ENCODE results near the gene PFKFB2.

PFKFB2 gene

DNA sequence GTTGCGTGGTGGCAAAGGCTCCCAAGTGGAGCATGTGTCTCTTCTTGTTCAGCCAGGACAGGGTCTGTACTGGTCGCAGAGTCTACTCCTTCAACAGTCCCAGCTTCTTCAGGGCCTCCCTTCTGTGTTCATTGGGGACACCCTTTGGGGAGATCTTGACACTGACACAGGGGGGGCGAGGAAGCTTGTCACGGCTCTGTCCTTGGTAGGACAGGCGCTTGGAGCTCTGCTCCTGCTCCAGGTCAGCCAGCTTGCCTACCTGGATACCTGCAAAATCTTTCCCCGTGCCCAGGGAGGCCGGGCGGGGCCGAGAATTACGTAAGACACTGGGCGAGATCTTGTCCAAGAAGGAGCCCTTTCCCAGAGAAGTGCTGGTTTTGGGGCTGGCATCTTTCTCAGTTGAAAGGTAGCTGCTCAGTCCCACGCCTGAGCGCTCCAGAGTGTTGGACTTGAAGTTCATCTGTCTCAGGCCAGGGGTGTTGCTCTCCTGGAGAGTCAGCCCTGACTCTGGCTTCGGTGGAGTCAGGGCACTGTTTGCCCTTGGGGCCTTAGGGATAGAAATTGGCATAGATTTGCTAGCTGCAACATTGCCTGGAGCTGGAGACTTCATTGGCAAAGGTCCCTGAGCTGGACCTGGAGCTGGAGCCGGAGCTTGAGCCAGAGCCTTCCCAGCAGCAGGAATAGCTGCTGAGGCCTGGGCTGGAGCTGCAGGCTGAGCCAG is 31.0 kb upstream of the PFKFB2 start:
- no peak for DNase-seq (ENCODE audit: low read depth in 2 of 2)

DNA sequence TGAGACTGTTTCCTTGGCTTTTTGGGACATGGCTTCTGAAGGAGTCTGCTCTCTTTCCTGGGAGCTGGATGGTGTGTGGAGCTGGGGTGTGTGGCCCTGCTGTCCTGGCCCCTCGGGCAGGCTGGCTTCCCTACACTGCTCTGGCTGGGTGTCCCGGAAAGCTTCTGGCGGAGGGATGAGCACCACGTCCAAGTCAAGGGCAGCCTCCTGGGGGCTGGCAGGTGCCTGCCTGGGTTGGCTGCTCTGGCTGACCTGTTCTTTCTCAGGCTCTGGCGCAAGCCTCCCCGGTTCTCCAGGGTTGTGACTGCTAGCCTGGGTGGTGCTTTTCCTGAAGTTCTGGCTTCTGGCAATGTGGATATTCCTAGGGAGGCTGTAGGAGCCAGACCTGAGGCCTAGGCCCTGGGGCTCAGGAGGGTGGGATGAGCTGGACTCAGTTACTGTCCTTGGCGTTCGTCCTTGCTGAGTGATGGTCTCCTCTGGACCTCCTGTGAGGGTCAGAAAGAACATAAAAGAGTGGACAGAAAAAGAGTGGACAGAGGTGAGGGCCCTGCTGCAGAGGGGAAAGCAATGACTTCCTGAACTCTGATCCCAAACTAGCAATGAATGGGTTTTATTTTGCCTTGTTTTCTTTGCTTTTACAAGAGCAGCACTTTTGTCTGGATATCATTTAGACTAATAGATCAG is 29.9 kb upstream of the PFKFB2 start:
- DNase-seq (ENCODE audit: low read depth in 2 of 2): no peak

DNA sequence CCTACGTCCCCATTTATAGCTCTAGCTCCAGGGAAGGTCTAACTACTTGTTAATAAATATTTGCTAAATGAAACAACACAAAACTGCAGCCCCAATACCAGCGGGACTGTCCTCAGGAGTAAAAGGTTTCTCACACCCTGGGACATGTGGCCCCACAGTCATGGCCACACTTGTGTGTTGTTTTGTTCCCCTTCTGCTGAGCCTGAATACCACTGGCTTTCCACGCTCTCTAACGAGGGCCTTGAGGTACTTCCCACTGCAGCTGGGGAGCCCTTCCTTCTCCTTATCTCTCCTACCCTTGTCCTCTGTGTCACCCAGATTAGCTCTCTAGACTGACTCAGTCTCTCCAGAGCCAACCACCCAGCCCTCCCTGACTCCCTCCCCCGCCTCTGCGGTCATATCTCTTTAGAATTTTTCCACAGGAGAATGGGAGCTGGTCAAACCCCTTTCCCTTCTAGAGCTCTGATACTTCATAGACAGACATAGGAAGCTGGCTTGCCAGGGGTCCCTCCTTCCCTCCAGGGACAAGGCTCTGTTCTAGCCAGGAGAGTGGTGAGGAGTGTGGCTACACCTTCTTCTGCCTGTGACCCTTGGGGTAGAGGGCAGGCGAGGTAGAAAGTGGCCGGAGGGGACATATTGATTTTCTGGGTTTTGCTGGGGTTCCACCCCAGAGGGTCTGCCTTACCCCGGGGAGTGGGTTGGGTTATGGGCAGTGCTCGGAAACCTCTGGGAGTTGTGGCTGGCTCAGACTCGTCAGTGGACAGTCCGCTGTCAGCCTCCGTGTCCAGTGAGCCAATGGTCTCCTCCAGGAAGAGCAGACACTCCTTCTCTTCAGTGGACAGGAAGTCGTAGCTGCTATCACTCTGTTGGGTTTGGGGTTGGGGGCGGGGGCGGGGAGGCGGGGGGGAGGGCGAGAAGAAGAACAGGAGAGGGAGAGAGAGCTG is 28.6 kb upstream of the PFKFB2 start:
- no peak for DNase-seq (ENCODE audit: low read depth in 2 of 2)

DNA sequence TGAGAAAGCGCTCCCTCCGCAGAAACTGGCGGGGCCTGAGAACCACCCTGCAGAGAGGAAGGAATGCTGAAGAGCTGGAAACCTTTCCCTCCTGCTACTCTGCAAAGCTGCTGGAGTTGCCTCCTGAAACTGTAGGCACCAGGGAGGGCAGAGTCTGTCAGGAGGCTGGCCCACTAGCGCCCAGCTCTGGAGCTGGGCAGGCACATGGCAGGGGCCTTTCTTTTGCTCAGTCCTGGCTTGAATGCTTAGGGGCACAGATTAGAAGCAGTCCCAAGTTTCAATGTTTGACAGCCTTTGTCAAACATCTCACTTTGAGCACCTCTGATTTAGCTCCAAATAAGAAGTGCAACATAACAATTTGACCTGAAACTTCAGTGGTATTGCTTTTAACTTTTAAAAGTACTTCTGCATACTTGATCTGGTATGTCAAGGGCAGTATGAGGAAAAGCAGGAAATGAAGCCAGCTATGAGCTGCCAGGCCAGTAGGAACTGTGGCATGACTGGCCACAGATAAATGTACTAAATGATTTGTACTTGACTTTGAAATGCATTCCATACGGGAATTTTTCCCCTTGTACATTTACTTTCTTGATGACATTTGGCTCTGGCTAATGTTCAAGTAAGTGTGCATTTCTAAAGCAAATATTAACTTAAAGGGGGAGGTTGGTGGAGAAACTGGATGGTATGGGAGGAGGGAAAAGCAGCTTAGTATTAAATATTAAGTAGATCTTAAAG is 27.8 kb upstream of the PFKFB2 start:
- DNase-seq (ENCODE audit: low read depth in 2 of 2): no peak

DNA sequence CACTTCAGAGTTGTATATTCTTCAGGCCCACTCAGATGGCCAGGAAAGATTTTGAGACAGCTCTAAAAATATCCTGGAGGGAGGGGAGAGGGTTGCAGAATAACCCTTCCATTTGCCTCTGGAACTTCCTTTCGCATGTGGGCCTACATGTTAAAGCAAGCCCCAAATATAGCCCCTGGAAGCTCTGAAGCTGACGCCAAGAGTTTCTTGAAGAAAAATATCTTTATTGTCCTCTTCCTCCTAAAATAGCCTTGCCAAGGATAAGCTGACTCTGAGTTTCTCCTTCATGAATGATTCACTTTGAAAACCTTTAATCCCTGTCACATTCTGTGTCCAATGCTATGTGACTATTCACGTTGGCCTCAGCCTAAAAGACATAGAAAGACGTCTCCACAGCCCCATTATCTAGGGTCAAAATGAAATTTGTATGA is 27.0 kb upstream of the PFKFB2 start:
- DNase-seq (ENCODE audit: low read depth in 2 of 2): no peak

DNA sequence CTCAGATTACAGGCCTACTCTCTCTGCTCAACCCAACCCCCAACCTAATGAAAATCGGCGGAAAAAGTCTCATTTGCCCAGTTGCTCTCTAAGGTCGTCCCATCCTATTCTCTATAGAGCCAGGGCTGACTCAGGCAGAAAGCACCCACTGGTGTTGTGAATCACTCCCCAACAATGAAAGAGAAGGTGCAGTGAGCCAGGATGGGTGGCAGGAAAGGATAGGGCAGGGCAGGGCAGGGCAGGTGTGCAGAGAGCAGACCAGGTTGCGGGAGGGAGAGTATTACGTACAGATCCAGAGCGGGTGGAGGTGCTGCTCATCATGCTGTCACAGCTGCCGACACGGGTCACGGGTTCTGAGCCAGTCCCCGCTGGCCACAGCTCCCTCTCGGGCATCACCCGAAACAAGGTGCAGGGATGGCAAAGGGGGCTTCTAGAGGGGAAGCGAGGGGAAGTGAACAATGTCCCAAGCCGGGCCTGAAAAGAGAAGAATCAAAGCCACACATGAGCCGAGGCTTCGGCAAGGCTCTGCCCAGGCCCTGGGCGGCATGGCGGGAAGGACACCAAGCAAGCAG is 25.8 kb upstream of the PFKFB2 start:
- DNase-seq (ENCODE audit: low read depth in 2 of 2): no peak

DNA sequence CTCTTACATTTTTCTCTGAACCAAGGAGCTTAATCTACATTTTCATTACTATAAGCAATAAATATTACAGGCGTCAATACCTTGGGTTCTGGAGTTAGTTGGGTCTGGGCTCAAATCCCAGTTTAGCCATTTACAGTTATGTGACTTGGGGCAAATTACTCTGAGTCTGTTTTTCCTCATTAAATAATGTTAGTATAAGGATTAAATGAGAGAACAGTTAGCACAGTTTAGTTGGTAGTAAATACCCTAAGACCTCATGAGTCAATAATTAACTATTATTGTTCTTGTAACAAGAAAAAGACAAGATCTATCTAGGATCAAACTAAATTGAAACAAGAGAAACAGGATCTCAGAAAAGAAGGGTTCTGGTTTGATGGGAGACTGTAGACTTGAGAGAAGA is 25.2 kb upstream of the PFKFB2 start:
- no peak for DNase-seq (ENCODE audit: low read depth in 2 of 2)

DNA sequence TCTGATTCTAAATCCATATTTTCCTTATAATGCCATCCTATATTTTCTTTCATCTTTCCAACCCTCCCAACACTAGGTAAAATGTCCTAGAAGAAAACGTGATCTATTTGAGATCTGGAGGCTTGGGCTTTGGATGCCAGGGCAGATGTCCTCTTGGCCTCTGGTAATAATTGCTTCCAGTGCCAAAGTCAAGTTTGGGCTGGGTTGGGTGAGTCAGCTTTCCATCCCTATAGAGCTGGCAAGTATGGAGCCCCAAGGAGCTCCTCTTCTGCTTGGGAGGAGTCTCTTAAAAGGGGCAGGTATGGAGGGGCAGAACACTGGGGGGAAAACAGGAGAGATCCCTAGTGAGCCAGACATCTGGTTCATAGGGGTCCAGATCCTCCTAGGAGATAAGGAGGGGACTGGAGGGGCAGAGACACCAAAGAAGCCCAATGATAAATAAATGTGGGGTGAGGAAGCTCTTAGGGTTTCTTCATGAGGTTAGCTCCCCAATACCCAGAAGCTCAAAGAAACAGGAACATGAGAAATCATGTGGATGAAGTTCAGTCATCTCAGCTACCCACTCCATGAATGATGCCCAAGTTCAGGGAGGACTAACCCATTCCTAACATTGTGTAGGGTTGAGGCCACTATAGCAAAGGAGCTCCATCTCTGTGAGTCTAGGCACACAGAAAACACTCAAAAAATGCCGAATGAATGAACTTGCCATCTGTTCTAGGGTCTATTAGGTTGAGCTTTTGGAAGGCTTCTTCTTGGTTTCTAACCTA is 24.0 kb upstream of the PFKFB2 start:
- no peak for DNase-seq (ENCODE audit: low read depth in 2 of 2)

DNA sequence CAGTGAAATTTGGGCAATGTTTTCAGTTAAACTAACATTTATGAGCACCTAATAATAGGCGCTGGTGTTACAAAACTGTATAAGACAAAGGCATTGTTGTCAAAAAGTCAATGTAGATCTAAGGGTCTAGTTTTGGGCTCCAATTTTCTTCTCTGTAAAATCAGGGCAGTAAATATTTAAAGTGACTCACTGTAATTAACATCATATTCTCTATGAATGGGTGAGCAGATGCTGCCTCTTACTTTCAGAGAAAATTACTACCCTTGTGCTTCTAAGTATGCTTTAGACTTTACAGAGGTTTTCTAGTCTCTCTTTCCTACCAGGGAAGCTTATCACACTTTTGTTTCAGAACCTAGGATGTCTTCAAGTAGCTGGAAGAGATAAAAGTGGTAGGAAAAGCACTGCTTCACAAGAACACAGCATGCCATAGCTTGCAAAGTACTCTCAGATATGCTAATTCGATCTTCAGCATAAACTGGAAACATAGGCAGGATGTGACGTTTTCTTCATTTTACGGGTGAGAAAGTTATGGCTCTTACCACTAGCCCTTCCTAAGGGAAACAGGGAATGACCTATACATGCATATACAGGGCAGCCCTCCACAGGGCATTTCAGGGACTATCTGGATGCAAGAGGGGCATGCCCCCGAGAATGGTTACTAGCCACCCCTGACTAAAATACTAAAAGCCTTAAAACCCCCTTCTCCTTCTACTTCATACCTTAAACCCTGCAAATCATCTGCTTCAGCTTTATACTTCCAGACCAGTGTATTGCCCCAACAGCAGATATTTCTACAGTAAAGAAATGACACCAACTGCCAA is 23.2 kb upstream of the PFKFB2 start:
- DNase-seq (ENCODE audit: low read depth in 2 of 2): no peak

DNA sequence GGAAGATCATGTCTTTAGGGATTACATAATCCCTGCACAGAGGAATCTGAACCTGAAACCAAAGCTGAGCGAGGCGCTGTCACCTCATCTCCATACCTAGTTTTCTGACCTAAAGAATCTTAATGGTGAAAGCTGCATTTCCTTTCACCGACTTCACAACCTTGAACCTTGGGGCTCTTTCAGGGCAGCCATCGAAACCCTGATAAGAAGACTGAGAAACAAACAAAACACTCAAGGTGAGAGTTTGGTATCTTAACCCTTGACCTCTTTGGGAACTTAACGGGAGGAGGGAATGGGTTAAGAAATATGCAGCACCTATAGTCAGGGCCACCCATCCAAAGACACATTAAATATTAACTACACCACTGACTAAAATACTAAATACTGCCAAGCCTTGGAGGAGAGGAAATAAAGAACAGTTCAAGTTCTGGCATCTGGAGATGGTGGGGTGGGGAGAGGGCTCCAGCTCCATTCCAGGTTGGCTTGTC is 22.5 kb upstream of the PFKFB2 start:
- no peak for DNase-seq (ENCODE audit: low read depth in 2 of 2)

DNA sequence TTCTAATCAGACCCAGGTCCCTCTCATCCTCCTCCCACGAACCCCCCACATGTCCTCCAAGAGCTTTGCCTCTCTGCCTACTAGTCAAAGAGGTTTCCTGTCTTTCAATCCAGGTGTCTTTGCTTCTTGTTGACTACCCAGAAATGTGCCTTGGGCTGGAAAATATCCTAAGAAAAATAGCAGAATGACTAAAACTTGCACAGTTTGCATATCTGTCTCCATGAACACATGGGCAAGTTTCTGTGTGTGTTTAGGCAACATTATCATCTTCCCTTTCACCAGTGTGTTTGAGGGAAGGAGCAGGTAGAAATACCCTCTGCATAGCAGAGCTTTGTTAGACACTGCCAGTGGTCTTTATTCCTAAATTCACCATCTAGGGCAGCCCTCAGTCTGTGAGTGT is 22.1 kb upstream of the PFKFB2 start:
- DNase-seq (ENCODE audit: low read depth in 2 of 2): no peak

DNA sequence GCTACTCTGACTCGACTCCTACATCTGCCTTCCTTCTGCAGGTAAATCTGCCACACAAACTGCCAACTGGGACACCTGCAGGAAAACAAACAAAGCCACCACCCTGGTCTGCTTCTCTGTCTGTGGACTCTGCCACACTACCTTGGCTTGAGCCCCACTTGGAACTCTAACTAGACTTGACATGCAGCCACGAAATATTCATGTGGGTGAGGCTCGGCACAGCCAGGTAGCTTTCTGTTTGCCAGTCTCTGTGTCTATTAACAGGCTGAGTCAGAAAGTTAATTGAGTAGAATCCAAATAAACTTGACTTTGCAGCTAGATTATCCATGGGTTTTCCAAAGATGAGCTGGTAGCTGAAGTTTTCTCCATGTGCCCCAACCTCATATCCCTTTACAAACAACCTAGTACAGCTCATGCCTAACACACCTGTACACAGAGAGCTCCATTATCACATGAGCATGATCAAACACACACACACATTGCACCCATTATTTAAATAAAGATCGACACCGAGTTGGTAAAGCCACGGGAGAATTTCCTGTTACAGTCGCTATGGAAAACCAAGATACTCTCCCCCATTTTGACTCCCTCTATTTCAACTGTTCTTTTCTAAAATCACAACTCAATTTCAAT is 21.3 kb upstream of the PFKFB2 start:
- no peak for DNase-seq (ENCODE audit: low read depth in 2 of 2)

DNA sequence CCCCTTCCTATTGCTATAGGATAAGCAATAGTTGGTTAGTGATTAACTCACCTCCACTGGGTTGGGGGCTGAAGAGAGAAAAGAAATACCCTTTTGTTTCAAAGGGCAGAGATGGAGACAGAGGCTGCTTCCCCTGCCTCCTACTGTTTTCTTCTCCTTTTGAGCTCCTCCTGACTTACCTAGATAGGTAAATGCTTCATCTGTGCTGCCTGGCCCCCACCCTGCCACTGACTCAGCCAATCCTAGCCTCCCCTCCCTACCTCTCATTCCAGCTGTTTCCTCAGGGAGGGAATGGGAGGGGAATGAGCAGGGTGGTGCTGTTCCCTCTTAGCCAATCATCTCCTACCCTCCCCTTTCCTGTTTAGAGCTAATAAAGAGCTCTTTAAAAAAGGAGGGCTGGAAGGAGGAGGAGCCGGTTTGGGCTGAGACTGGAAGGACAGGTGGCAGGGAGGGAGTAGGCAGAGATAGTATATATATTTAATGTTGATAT is 20.5 kb upstream of the PFKFB2 start, which contains the start of gene C1orf116:
Gene C1orf116, minus strand, starts transcription at position 229 of the 490 bp plus-strand sequence. CDS start 5,158 bp downstream, outside the sequence.
- no peak for DNase-seq (ENCODE audit: low read depth in 2 of 2)

DNA sequence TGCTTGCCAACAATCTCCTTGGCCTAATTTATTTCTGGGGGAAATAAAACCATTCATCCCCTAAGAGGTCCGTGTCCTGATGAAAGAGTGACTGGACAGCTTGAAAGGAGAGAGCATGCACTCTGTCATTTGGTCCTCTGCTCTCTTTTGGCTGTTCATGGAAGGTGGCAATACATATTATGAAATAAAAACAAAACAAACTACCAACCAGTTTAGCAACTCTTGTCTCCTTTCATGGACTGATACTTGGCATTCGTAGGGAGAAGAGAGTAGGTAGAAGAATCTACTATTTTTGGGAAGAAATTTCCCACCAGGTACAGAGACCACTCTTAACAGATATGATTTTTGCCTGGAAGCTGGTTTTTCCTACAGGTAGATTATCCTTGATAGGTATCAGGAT is 19.8 kb upstream of the PFKFB2 start:
- no peak for DNase-seq (ENCODE audit: low read depth in 2 of 2)

DNA sequence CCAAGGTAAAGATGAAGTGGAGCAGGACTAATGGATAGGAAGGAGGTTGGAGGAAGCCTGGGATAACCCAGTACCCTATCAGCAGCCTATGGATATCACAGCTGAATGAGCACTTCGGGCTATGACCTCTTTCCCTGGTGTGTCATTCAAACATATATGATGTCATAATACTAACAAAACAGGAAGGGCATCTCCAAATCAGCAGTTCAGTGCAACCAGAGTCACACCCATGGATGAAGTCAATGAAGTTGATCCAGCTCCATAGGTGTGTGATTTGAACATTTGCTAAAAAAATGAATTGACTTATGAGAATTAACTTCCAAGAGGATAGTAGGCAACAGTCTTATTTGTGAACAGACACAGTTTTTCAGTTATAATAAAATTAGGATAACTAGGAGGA is 18.9 kb upstream of the PFKFB2 start:
- no peak for DNase-seq (ENCODE audit: low read depth in 2 of 2)

DNA sequence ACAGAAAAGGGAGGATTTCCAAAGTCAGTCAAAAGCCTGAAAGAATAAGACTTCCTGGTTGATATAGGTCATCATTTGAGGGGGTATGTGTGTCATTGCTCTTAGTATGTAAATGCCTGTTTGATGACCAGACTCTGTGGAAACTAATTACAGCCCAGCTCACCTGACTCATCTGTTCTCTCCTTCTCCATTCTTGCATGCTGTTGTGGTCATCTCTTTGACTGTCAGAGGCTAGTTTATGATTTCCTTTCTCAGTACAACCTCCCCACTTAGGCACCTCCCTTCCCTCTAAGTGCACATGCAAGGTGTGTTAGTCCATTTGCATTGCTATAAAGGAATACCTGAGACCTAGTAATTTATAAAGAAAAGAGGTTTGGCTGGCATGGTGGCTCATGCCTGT is 18.1 kb upstream of the PFKFB2 start:
- no peak for DNase-seq (ENCODE audit: low read depth in 2 of 2)

DNA sequence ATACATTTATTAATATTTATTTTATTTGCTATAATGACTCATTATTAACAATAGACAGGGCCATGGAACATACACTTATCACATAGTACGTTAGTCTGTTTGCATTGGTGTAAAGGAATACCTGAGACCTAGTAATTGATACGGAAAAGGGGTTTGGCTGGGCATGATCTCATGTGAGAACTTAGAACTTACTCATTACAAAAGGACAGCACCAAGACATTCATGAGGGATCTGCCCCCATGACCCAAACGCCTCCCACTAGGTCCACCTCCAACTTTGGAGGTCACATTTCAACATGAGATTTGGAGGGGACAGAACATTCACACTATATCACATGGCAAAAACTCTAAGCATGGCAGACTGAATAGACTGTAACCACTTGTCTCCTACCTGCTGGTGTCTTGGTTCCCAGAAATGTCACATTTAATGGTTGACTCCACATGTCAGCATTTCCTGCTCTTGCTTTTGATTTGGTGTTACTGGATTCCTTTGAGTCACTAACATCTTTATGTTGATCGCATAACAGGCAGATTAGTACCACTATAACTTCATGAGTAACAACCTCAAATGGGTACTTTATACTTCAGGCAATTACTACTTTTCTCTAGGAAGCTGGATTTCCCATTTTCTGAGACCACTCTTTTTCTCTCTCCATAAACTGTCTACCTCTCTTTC is 17.1 kb upstream of the PFKFB2 start:
- no peak for DNase-seq (ENCODE audit: low read depth in 2 of 2)

DNA sequence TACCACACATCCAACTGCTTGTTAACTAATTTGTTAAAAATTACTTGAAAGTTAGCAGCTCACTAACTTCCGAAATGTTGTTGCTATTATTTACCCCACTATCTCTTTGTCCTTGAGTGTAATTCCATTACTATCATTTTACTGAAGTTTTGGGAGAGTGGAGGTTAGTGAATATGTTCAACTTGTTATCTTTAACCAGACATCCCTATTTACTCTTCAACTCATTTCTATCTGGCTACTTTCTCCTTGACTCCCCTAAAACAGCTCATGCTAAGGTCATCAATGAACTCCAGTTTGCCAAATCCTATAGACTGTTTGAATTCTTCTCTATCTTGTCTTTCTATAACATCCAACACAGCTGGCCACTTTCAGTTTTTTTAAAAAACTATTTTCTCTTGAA is 16.2 kb upstream of the PFKFB2 start:
- no peak for DNase-seq (ENCODE audit: low read depth in 2 of 2)

All from fibroblast of skin of left biceps (primary cell).